Spinal cord (tissue), 10 donors: ENCODE data around the gene RMND1. TPM values are rescaled to one million over a fixed set of nuclear protein-coding genes. Genes with fewer than 3 reads are reported as not detected.
A peak's percentile ranks its signal among the peaks of the same experiment; 100 is the strongest.

ENCODE experiments used
- DNase-seq, 6 donors: peaks; one replicate each; pipeline versions ENCODE4 v3.0.0 to v3.0.0-alpha.2; 2013 to 2015; ENCODE audit warnings: low spot score in 6 of 6, low read depth in 4 of 6
- H3K27ac ChIP-seq: one replicate; pipeline ENCODE4 v1.5.1; 2013; ENCODE audit warnings: low read depth, low read length, control low read depth
- H3K27me3 ChIP-seq: one replicate; pipeline ENCODE4 v1.6.1; 2013; ENCODE audit warnings: low read length; ENCODE audit not compliant: control insufficient read depth, insufficient read depth
- H3K36me3 ChIP-seq: one replicate; pipeline ENCODE4 v1.6.1; 2013; ENCODE audit warnings: low read length; ENCODE audit not compliant: control insufficient read depth, insufficient read depth
- H3K4me1 ChIP-seq: one replicate; pipeline ENCODE4 v1.6.1; 2013; ENCODE audit warnings: low read length; ENCODE audit not compliant: control insufficient read depth, insufficient read depth
- H3K4me3 ChIP-seq: one replicate; pipeline ENCODE4 v1.5.1; 2013; ENCODE audit warnings: low read depth, low read length, control low read depth
- H3K9me3 ChIP-seq: one replicate; pipeline ENCODE4 v1.6.1; 2013; ENCODE audit warnings: low read length; ENCODE audit not compliant: control insufficient read depth, insufficient read depth
- WGBS: methylation state at CpG from one replicate; pipeline ENCODE4 v1.1.5; 2013; ENCODE audit warnings: missing lambda C conversion rate; ENCODE audit not compliant: insufficient coverage; 5-methylcytosine and 5-hydroxymethylcytosine counted together
- long read RNA-seq, 4 donors: transcript quantifications; one replicate each; lab custom pipeline, GENCODE V29; 2026
- polyA plus RNA-seq, 2 donors: library from polyadenylated mRNA; unstranded; fragments of 120-200 nt; gene quantifications; one replicate each; pipeline ENCODE4 v1.2.1, GENCODE V29; 2013; ENCODE audit not compliant: insufficient read length in 2 of 2
- total RNA-seq, 2 donors: library from RNA; depleted of rRNA in 1 of 2; stranded (reverse); fragments of 120-200 nt in 1 of 2; fragments of >200 nt in 1 of 2; gene quantifications; one replicate each; pipeline versions ENCODE4 v1.2.3 to v1.2.4, GENCODE V29; 2013 to 2014
- donor health status: healthy.

RMND1 gene
- 10 to 100 TPM; 30.4 to 39.7 TPM for total RNA-seq
- polyA plus RNA-seq: 10 to 100 TPM; 25.2 to 25.4 TPM
- long read RNA-seq, donor 1, transcript RMND1-203 (12 exons, 2,003 nt): major isoform, 10 of 40 reads
- long read RNA-seq, donor 1, partial matches to known transcripts: 24 of 40 reads
- long read RNA-seq, donor 1, other reads (novel, unspliced or antisense): 0 of 40 reads
- long read RNA-seq, donor 2, partial matches to known transcripts: 0 of 3 reads
- long read RNA-seq, donor 2, other reads (novel, unspliced or antisense): 0 of 3 reads
- long read RNA-seq, donor 3, partial matches to known transcripts: 0 of 5 reads
- long read RNA-seq, donor 3, other reads (novel, unspliced or antisense): 0 of 5 reads
- long read RNA-seq, donor 4, transcript RMND1-203 (12 exons, 2,003 nt): major isoform, 7 of 17 reads
- long read RNA-seq, donor 4, partial matches to known transcripts: 6 of 17 reads
- long read RNA-seq, donor 4, other reads (novel, unspliced or antisense): 0 of 17 reads

GRCh38 chr6:151451950-151452749 is at the start of gene RMND1:
Gene RMND1 (minus strand): TSS chr6:151452126. CDS start chr6:151445811, 6,315 bp downstream.
- WGBS: under 1% methylated on average over 70 of the region's 74 CpGs
- Histone ChIP-seq H3K27me3 (no peaks in the 10 kb centered on the region), H3K4me1 (no peaks in the 10 kb centered on the region), H3K27ac (peak within 1 kb of the TSS; percentile 95), H3K9me3 (no peaks in the 10 kb centered on the region), H3K4me3 (peak within 1 kb of the TSS; percentile 76), H3K36me3 (peaks cover 4% of the 10 kb centered on the region)
- DNase-seq: peak; percentile 98 to 100 (median 99)

GRCh38 chr6:151499551-151499950 is 47.6 kb upstream of the RMND1 start:
- Histone ChIP-seq H3K4me3 (no peak overlapping the region), H3K4me1 (peaks cover 4% of the 10 kb centered on the region), H3K27ac (no peak overlapping the region), H3K36me3 (no peaks in the 10 kb centered on the region), H3K27me3 (no peaks in the 10 kb centered on the region), H3K9me3 (no peaks in the 10 kb centered on the region)
- DNase-seq: no peak
- WGBS: 100% methylated on average over 2 of the region's 5 CpGs

GRCh38 chr6:151498327-151498726 is 46.4 kb upstream of the RMND1 start:
- Histone ChIP-seq H3K4me3 (no peak overlapping the region), H3K27ac (no peak overlapping the region), H3K4me1 (peaks cover 14% of the 10 kb centered on the region), H3K27me3 (no peaks in the 10 kb centered on the region), H3K36me3 (no peaks in the 10 kb centered on the region), H3K9me3 (no peaks in the 10 kb centered on the region)
- WGBS: no CpG with 5 or more reads among the region's 1 CpG
- DNase-seq: no peak

GRCh38 chr6:151497905-151498304 is 46.0 kb upstream of the RMND1 start:
- Histone ChIP-seq H3K9me3 (no peaks in the 10 kb centered on the region), H3K36me3 (no peaks in the 10 kb centered on the region), H3K4me3 (no peak overlapping the region), H3K27ac (no peak overlapping the region), H3K4me1 (peaks cover 14% of the 10 kb centered on the region), H3K27me3 (no peaks in the 10 kb centered on the region)
- DNase-seq: no peak

- Histone ChIP-seq H3K4me1 (peaks cover 14% of the 10 kb centered on the region), H3K9me3 (no peaks in the 10 kb centered on the region), H3K36me3 (no peaks in the 10 kb centered on the region), H3K4me3 (no peak overlapping the region), H3K27me3 (no peaks in the 10 kb centered on the region), H3K27ac (no peak overlapping the region)
- DNase-seq: no peak
- WGBS: 82% methylated on average over 7 of the region's 9 CpGs
Measured at GRCh38 chr6:151495380-151495779, 43.5 kb upstream of the RMND1 start.

GRCh38 chr6:151494936-151495320 is 43.0 kb upstream of the RMND1 start:
- Histone ChIP-seq H3K4me3 (peak overlapping the region; percentile 65), H3K4me1 (peaks cover 14% of the 10 kb centered on the region), H3K27me3 (no peaks in the 10 kb centered on the region), H3K27ac (peak overlapping the region; percentile 69), H3K36me3 (no peaks in the 10 kb centered on the region), H3K9me3 (no peaks in the 10 kb centered on the region)
- no CpG with 5 or more reads among the region's 4 CpGs for WGBS
- no peak for DNase-seq

GRCh38 chr6:151494235-151494935 is 42.5 kb upstream of the RMND1 start:
- Histone ChIP-seq H3K4me3 (peak overlapping the region; percentile 65), H3K4me1 (peaks cover 14% of the 10 kb centered on the region), H3K36me3 (no peaks in the 10 kb centered on the region), H3K9me3 (no peaks in the 10 kb centered on the region), H3K27me3 (no peaks in the 10 kb centered on the region), H3K27ac (peak overlapping the region; percentile 69)
- DNase-seq: peak in 5 of 6 donors; percentile 11 to 92 (median 49)
- 0% methylated on average over 40 of the region's 43 CpGs for WGBS

- DNase-seq: peak in 3 of 6 donors; percentile 28 to 73 (median 59)
- no peaks in the 10 kb centered on the region for H3K9me3 ChIP-seq
- H3K4me3 ChIP-seq: peak within 1 kb of the TSS; percentile 65
- H3K27ac ChIP-seq: peak within 1 kb of the TSS; percentile 69
- H3K4me1 ChIP-seq: peaks cover 14% of the 10 kb centered on the region
- H3K36me3 ChIP-seq: no peaks in the 10 kb centered on the region
- no peaks in the 10 kb centered on the region for H3K27me3 ChIP-seq
- WGBS: 0% methylated on average over 58 of the region's 58 CpGs
Measured at GRCh38 chr6:151493804-151494234, 41.9 kb upstream of the RMND1 start, which contains the start of gene CCDC170. Gene CCDC170 (plus strand): TSS chr6:151494017. CDS start chr6:151494129, 112 bp downstream.

- no peaks in the 10 kb centered on the region for H3K27me3 ChIP-seq
- peak overlapping the region; percentile 65 for H3K4me3 ChIP-seq
- peaks cover 14% of the 10 kb centered on the region for H3K4me1 ChIP-seq
- DNase-seq: peak in 1 of 6 donors; percentile 72
- WGBS: 29% methylated on average over 15 of the region's 16 CpGs
- no peaks in the 10 kb centered on the region for H3K9me3 ChIP-seq
- no peaks in the 10 kb centered on the region for H3K36me3 ChIP-seq
- peak overlapping the region; percentile 37 for H3K27ac ChIP-seq
Measured at GRCh38 chr6:151493161-151493803, 41.4 kb upstream of the RMND1 start.
